Measurements from ENCODE around the gene KIAA1210. TPM values are rescaled to one million over a fixed set of nuclear protein-coding genes. Genes with fewer than 3 reads are reported as not detected.

Gene KIAA1210
- total and polyA plus RNA-seq, 9 donors: 0.04 to 1.7 (median 0.42) TPM; not detected in 1

- no peaks in the 10 kb centered on the region for H3K4me1 ChIP-seq (ENCODE audit: insufficient read depth)
- no peak for DNase-seq
These were observed 20.4 kb downstream of the KIAA1210 start for GRCh38 chrX:119107206-119107605.

GRCh38 chrX:119105826-119106225 lies 21.8 kb downstream of the KIAA1210 start:
- TF ChIP-seq, protein P1, sequence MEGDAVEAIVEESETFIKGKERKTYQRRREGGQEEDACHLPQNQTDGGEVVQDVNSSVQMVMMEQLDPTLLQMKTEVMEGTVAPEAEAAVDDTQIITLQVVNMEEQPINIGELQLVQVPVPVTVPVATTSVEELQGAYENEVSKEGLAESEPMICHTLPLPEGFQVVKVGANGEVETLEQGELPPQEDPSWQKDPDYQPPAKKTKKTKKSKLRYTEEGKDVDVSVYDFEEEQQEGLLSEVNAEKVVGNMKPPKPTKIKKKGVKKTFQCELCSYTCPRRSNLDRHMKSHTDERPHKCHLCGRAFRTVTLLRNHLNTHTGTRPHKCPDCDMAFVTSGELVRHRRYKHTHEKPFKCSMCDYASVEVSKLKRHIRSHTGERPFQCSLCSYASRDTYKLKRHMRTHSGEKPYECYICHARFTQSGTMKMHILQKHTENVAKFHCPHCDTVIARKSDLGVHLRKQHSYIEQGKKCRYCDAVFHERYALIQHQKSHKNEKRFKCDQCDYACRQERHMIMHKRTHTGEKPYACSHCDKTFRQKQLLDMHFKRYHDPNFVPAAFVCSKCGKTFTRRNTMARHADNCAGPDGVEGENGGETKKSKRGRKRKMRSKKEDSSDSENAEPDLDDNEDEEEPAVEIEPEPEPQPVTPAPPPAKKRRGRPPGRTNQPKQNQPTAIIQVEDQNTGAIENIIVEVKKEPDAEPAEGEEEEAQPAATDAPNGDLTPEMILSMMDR (IDR thresholded peaks at IDR 0.05): no peak
- no peak for TF ChIP-seq POLR2A (IDR thresholded peaks at IDR 0.05)
- no peak for TF ChIP-seq EP300 (IDR thresholded peaks at IDR 0.05)
- no peaks in the 10 kb centered on the region for H3K9me3 ChIP-seq
- DNase-seq: no peak
- H3K4me1 ChIP-seq (ENCODE audit: insufficient read depth): no peaks in the 10 kb centered on the region
- no peak overlapping the region for H3K4me3 ChIP-seq
- no peaks in the 10 kb centered on the region for H3K27me3 ChIP-seq
- H3K36me3 ChIP-seq: no peaks in the 10 kb centered on the region
- H3K27ac ChIP-seq: no peak overlapping the region
- intact Hi-C loops (cut with DNase I): no loop called here

More at GRCh38 chrX:119107206-119107605, 20.4 kb downstream of the KIAA1210 start:
- Histone ChIP-seq H3K36me3 (no peaks in the 10 kb centered on the region), H3K9me3 (no peaks in the 10 kb centered on the region), H3K4me3 (no peak overlapping the region), H3K27me3 (no peaks in the 10 kb centered on the region), H3K27ac (no peak overlapping the region)
- TF ChIP-seq EP300 (IDR thresholded peaks at IDR 0.05) (no peak), POLR2A (IDR thresholded peaks at IDR 0.05) (no peak)
- TF ChIP-seq, protein P1 (IDR thresholded peaks at IDR 0.05): no peak
- intact Hi-C loops (cut with DNase I): no loop called here

DNA sequence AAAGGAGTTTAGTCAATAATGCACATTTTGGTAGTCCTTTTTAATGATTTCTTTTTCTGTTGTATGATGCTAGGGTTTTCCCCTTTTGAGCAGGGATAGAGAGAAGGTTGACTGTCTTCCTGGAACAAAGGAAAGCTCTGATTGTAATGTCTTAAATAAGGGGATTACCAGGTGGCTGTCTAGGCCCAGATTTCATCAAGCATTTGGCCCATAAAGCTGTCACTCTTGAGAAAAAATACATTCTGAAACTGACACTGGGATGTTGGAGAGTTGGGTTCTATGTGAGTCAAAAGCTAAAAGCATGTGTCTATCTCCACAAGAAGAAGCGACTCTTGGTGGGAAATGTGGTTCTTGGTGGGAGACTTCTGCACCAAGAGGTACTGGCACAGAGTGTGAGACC lies 26.4 kb downstream of the KIAA1210 start:
- Histone ChIP-seq H3K4me3 (no peak overlapping the region), H3K36me3 (no peaks in the 10 kb centered on the region), H3K9me3 (no peaks in the 10 kb centered on the region), H3K27ac (no peak overlapping the region), H3K27me3 (no peaks in the 10 kb centered on the region), H3K4me1 (ENCODE audit: insufficient read depth) (no peaks in the 10 kb centered on the region)
- DNase-seq: no peak
- intact Hi-C loops (cut with DNase I): no loop called here
- 66 to 78% (median 72%) methylated on average over 1 of the region's 1 CpG for WGBS, 3 donors
- TF ChIP-seq POLR2A (IDR thresholded peaks at IDR 0.05) (no peak), EP300 (IDR thresholded peaks at IDR 0.05) (no peak)
- TF ChIP-seq, protein P1 (IDR thresholded peaks at IDR 0.05): no peak

DNA sequence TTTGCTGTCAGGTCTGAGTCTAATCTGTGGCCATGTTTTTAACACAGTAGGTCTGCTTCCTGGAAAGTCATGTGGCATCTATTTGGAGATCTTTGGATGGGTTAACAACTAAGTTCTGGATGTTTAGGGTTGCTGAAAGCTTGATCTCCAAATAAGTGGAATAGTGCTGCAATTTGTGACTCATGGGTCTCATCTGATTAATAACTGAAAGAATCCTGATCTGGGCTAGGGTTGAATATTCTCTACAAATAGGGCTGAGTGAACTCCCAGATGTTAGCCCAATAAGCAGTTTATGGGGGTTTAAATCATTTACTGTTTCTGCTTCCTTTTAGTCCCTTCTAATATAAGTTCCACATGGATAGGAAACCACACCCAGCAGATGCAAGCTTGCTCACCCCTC lies 31.7 kb downstream of the KIAA1210 start:
- no peaks in the 10 kb centered on the region for H3K36me3 ChIP-seq

More for the DNA sequence above, 31.7 kb downstream of the KIAA1210 start:
- H3K27me3 ChIP-seq: no peaks in the 10 kb centered on the region
- TF ChIP-seq, protein P1 (IDR thresholded peaks at IDR 0.05): no peak
- no peak for TF ChIP-seq EP300 (IDR thresholded peaks at IDR 0.05)
- H3K27ac ChIP-seq: no peak overlapping the region
- intact Hi-C loops (cut with DNase I): no loop called here
- H3K4me1 ChIP-seq (ENCODE audit: insufficient read depth): no peaks in the 10 kb centered on the region
- H3K9me3 ChIP-seq: no peaks in the 10 kb centered on the region
- no peak overlapping the region for H3K4me3 ChIP-seq
- no peak for DNase-seq

Measured in ovary (tissue), 9 donors.